AG04450 (cell line): Measurements from ENCODE around the gene DHRS1. TPM values are rescaled to one million over a fixed set of nuclear protein-coding genes. Genes with fewer than 3 reads are reported as not detected.

ENCODE experiments used
- CTCF ChIA-PET: fragments of 300-600, 350-600 bp; formaldehyde crosslinking; extraction: SDS; loops from one replicate; lab custom pipeline; 2022; ENCODE audit warnings: antibody characterized with exemption, inconsistent platforms; lab: Charles Lee
- POLR2A ChIA-PET: fragments of 350-600 bp; formaldehyde crosslinking; extraction: SDS; loops from one replicate; lab custom pipeline; 2021; ENCODE audit warnings: antibody characterized with exemption, inconsistent platforms; lab: Yijun Ruan, JAX
- DNase-seq: peaks from one replicate; pipeline ENCODE4 v3.0.0-alpha.2; 2011; ENCODE audit warnings: low read depth, low spot score
- H3K27ac ChIP-seq: one replicate; pipeline ENCODE4 v1.5.1; 2012; ENCODE audit warnings: low read depth, low read length, control low read depth
- H3K27me3 ChIP-seq: one replicate; pipeline ENCODE4 v1.6.0; 2012; ENCODE audit warnings: low read length; ENCODE audit not compliant: control insufficient read depth, insufficient read depth
- H3K4me3 ChIP-seq: 2 replicates; pipeline ENCODE4 v1.5.1; 2011; ENCODE audit warnings: mild to moderate bottlenecking, low read depth, low read length, control low read depth
- H3K9me3 ChIP-seq: 2 replicates; pipeline ENCODE4 v1.5.1; 2012; ENCODE audit warnings: low read length; ENCODE audit not compliant: control insufficient read depth, insufficient read depth
- CTCF ChIP-seq: IDR thresholded peaks from 2 replicates; pipeline ENCODE4 v1.5.1; 2011; ENCODE audit warnings: low read depth, low read length, control low read depth, inconsistent platforms
- polyA plus RNA-seq: library from polyadenylated mRNA; depleted of rRNA; stranded (reverse); fragments of >200 nt; gene quantifications from 2 replicates; pipeline ENCODE4 v1.2.3, GENCODE V29; 2011; rRNA removed

The DHRS1 gene
- polyA plus RNA-seq, 1 experiment, result 33.8 TPM

- POLR2A ChIA-PET, result interaction anchor here (0.6 to 2.2 kb wide), 22 partner anchors 9 to 184 kb away, joined by 3 to 50 read pairs (median 6); partner anchors contain the start of genes CHMP4A, CIDEB, DCAF11 and DHRS1
- H3K27me3 ChIP-seq, result no peaks in the 10 kb centered on the region
- DNase-seq, result peak; percentile 72
- peak overlapping the region; percentile 99 for H3K27ac ChIP-seq
- H3K4me3 ChIP-seq, result peak overlapping the region; percentile 92
- no peaks in the 10 kb centered on the region for H3K9me3 ChIP-seq
- TF ChIP-seq CTCF, result peak; percentile 55
- CTCF ChIA-PET, result interaction anchor here (0.6 to 5.6 kb wide), 24 partner anchors 10 to 1620 kb away, joined by 3 to 84 read pairs (median 4); partner anchors contain the start of genes CIDEB, DHRS1, IRF9 and NOP9
These were observed 57.6 kb downstream of the DHRS1 start for GRCh38 chr14:24241829-24242443.

Other genes starting within 250 kb of the DHRS1 start
- gene CARMIL3, start 247.8 kb downstream of the DHRS1 start, polyA plus RNA-seq, result 0.02 TPM in 1 of 2 replicates, not detected in the other
- not detected in 2 replicates for gene CPNE6, start 228.2 kb downstream of the DHRS1 start, polyA plus RNA-seq
- 47.0 and 59.9 TPM in 2 replicates for gene PCK2, start 205.5 kb downstream of the DHRS1 start, polyA plus RNA-seq
- 29.7 and 32.5 TPM in 2 replicates for gene DCAF11, start 185.0 kb downstream of the DHRS1 start, polyA plus RNA-seq
- 0.41 and 0.46 TPM in 2 replicates for gene NRL, start 184.8 kb downstream of the DHRS1 start, polyA plus RNA-seq
- 0.07 TPM in 1 of 2 replicates, not detected in the other for gene FITM1, start 169.1 kb downstream of the DHRS1 start, polyA plus RNA-seq
- 80.0 and 94.9 TPM in 2 replicates for gene PSME1, start 163.6 kb downstream of the DHRS1 start, polyA plus RNA-seq
- gene EMC9, start 158.2 kb downstream of the DHRS1 start, polyA plus RNA-seq, result 4.4 and 6.3 TPM in 2 replicates
- 191 and 208 TPM in 2 replicates for gene PSME2, start 153.2 kb downstream of the DHRS1 start, polyA plus RNA-seq
- 7.4 and 14.4 TPM in 2 replicates for gene RNF31, start 152.3 kb downstream of the DHRS1 start, polyA plus RNA-seq
- gene IRF9, start 138.5 kb downstream of the DHRS1 start, polyA plus RNA-seq, result 48.4 and 55.1 TPM in 2 replicates
- gene REC8, start 127.7 kb downstream of the DHRS1 start, polyA plus RNA-seq, result 1.5 and 2.5 TPM in 2 replicates
- 15.2 and 20.9 TPM in 2 replicates for gene IPO4, start 111.0 kb downstream of the DHRS1 start, polyA plus RNA-seq
- gene TM9SF1, start 104.3 kb downstream of the DHRS1 start, polyA plus RNA-seq, result 41.7 and 44.9 TPM in 2 replicates
- gene TSSK4, start 94.1 kb downstream of the DHRS1 start, polyA plus RNA-seq, result not detected in 2 replicates
- gene CHMP4A, start 86.3 kb downstream of the DHRS1 start, polyA plus RNA-seq, result 48.0 and 55.7 TPM in 2 replicates
- 14.9 and 16.1 TPM in 2 replicates for gene MDP1, start 83.7 kb downstream of the DHRS1 start, polyA plus RNA-seq
- gene NEDD8, start 67.4 kb downstream of the DHRS1 start, polyA plus RNA-seq, result 335 and 363 TPM in 2 replicates
- gene GMPR2, start 66.9 kb downstream of the DHRS1 start, polyA plus RNA-seq, result 89.2 and 95.6 TPM in 2 replicates
- gene TINF2, start 57.2 kb downstream of the DHRS1 start, polyA plus RNA-seq, result 38.2 and 38.4 TPM in 2 replicates
- 0.97 and 1.4 TPM in 2 replicates for gene TGM1, start 36.6 kb downstream of the DHRS1 start, polyA plus RNA-seq
- 17.9 and 24.7 TPM in 2 replicates for gene RABGGTA, start 28.2 kb downstream of the DHRS1 start, polyA plus RNA-seq
- 12.0 and 13.7 TPM in 2 replicates for gene NOP9, start 70 bp upstream of the DHRS1 start, polyA plus RNA-seq
- 0.31 and 0.48 TPM in 2 replicates for gene CIDEB, start 8.2 kb upstream of the DHRS1 start, polyA plus RNA-seq
- 0.91 and 0.93 TPM in 2 replicates for gene LTB4R2, start 10.4 kb upstream of the DHRS1 start, polyA plus RNA-seq
- 0.98 and 1.2 TPM in 2 replicates for gene LTB4R, start 11.7 kb upstream of the DHRS1 start, polyA plus RNA-seq
- 0.04 TPM in 1 of 2 replicates, not detected in the other for gene ADCY4, start 35.3 kb upstream of the DHRS1 start, polyA plus RNA-seq
- 0.09 TPM in 1 of 2 replicates, not detected in the other for gene RIPK3, start 40.2 kb upstream of the DHRS1 start, polyA plus RNA-seq
- 35.7 and 42.0 TPM in 2 replicates for gene NFATC4, start 68.4 kb upstream of the DHRS1 start, polyA plus RNA-seq
- 10.4 and 10.5 TPM in 2 replicates for gene NYNRIN, start 99.2 kb upstream of the DHRS1 start, polyA plus RNA-seq
- gene CBLN3, start 129.9 kb upstream of the DHRS1 start, polyA plus RNA-seq, result 1.8 and 2.3 TPM in 2 replicates
- gene KHNYN, start 130.2 kb upstream of the DHRS1 start, polyA plus RNA-seq, result 16.8 and 17.6 TPM in 2 replicates
- 22.9 and 24.9 TPM in 2 replicates for gene SDR39U1, start 143.0 kb upstream of the DHRS1 start, polyA plus RNA-seq
- not detected in 2 replicates for gene CMA1, start 208.5 kb upstream of the DHRS1 start, polyA plus RNA-seq